K562 (cell line): ENCODE data around the gene DNAAF3. TPM values are rescaled to one million over a fixed set of nuclear protein-coding genes. Genes with fewer than 3 reads are reported as not detected.

Experiments used
- ATF1 ChIP-seq, 2 experiments: fragments of 450-650 bp in 1 of 2; IDR thresholded peaks; 2 replicates each; pipeline ENCODE4 v1.6.1; 2016; ENCODE audit warnings: missing compliant biosample characterization in 1 of 2, missing genetic modification characterization in 1 of 2
- BRD9 ChIP-seq: fragments of 450-650 bp; IDR thresholded peaks from 2 replicates; pipeline ENCODE4 v1.6.1; 2018; ENCODE audit warnings: low read depth; ENCODE audit not compliant: partially characterized antibody
- HOMEZ ChIP-seq: fragments of 250-450 bp; sonication (Bioruptor Pico); IDR thresholded peaks from 2 replicates; pipeline ENCODE4 v1.4.0; 2020; ENCODE audit warnings: mild to moderate bottlenecking, moderate library complexity
- MCM7 ChIP-seq, 2 experiments: fragments of 450-650 bp; IDR thresholded peaks; 2 replicates each; pipeline ENCODE4 v1.6.1; 2016 to 2018
- POLR2AphosphoS2 ChIP-seq: IDR thresholded peaks from 2 replicates; pipeline ENCODE4 v1.6.1; 2012; ENCODE audit warnings: low read length, improper control_type of control experiment
- RBM25 ChIP-seq: fragments of 200-400 bp; formaldehyde crosslinking; IDR thresholded peaks from 2 replicates; pipeline ENCODE4 v1.6.1; 2018; ENCODE audit warnings: low read length, low read depth, moderate library complexity; ENCODE audit not compliant: severe bottlenecking
- SMAD2 ChIP-seq: fragments of 150-350 bp; IDR thresholded peaks from 2 replicates; pipeline ENCODE4 v1.6.1; 2014; ENCODE audit warnings: low read depth, mild to moderate bottlenecking, low read length
- TEAD2 ChIP-seq: fragments of 450-650 bp; IDR thresholded peaks from 2 replicates; pipeline ENCODE4 v1.6.1; 2016; ENCODE audit warnings: missing genetic modification characterization, control low read depth, missing compliant biosample characterization
- ZNF3 ChIP-seq: fragments of 250-450 bp; sonication (Bioruptor Pico); IDR thresholded peaks from 2 replicates; pipeline ENCODE4 v1.5.0; 2021; ENCODE audit warnings: mild to moderate bottlenecking, moderate library complexity
- polyA plus RNA-seq, 8 experiments: library from polyadenylated mRNA; depleted of rRNA in 4 of 8; stranded (reverse) in 5 of 8; unstranded in 3 of 8; fragments of >200 nt; fragmentation: Nextera tagmentation in 2 of 8; fragmentation: Illumina TruSeq in 1 of 8; extraction: Ambion mirVana in 2 of 8; extraction: Trizol in 1 of 8; gene quantifications; 2 replicates each; pipeline versions ENCODE4 v1.2.1 to v1.2.3, GENCODE V29; 2011 to 2014; ENCODE audit warnings: inconsistent platforms in 1 of 8, missing spikeins in 1 of 8
- total RNA-seq, 7 experiments: library from RNA; depleted of rRNA in 6 of 7; stranded (reverse); fragments of >200 nt in 6 of 7; fragmentation: Illumina TruSeq in 2 of 7; extraction: Trizol in 2 of 7; gene quantifications; 2 replicates each; pipeline versions ENCODE4 v1.2.1 to v1.2.3, GENCODE V29; 2011 to 2021; ENCODE audit warnings: low replicate concordance in 1 of 7
- TF ChIP-seq, protein P1 (sequence below): fragments of 450-650 bp; IDR thresholded peaks from 2 replicates; pipeline ENCODE4 v1.6.1; 2016; ENCODE audit warnings: mild to moderate bottlenecking, moderate library complexity
- TF ChIP-seq, protein P2 (sequence below): sonication (generic); formaldehyde crosslinking; IDR thresholded peaks from 2 replicates; pipeline ENCODE4 v1.8.0; 2022; ENCODE audit warnings: missing genetic modification reagents, mild to moderate bottlenecking, moderate library complexity, borderline replicate concordance

The DNAAF3 gene
- total and polyA plus RNA-seq, 9 of the 15 experiments (the other 6 are each of a cell fraction or from before 2014, with no cell fraction given), result 21.6 to 61.5 (median 43.0) TPM

DNA sequence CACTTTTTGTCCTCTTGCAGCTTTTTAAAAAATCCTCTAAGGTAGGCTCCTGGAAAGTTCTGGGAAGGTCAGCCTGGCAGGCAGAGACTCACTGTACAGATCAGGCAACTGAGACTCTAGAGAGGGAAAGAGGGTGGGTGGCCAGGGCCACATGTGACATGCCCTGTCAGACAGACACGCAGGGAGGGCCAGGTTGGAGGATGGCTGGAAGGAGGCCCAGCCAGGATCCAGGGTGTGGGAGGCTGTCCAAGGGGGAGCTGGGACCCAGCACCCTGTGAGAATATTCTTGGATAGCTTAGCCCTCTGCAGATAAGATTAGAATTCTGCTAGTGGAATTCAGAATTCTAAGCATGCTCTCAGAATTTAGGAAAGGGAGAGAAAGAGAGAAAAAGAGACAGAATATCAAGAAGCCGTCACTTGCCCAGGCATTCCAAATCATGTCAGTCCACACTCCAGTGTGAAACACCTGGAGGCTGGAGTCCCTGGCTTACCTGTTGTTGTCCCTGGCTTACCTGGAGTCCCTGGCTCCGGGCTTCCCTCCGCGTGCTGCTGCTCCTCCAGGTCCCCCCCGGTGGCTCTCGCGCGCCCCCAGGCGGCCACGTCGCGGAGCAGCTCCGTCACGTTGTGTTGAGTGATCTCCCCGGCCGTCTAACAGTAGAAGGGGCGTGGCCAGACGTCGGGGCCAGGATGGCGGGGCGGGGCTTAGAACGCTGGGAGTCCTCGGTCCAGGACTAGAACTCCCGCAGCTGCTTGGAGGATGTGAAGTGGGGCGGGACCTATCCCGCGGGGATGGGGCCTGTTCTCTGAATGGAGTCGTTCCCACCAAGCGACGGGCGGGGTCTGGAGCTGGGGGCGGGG is 6.1 kb downstream of the DNAAF3 start (continued):
- TF ChIP-seq RBM25, result no peak
- peak; percentile 83 for TF ChIP-seq BRD9
- no peak for TF ChIP-seq MCM7 (IDR thresholded peaks at IDR 0.05)
- no peak for TF ChIP-seq HOMEZ
- TF ChIP-seq, protein P1, sequence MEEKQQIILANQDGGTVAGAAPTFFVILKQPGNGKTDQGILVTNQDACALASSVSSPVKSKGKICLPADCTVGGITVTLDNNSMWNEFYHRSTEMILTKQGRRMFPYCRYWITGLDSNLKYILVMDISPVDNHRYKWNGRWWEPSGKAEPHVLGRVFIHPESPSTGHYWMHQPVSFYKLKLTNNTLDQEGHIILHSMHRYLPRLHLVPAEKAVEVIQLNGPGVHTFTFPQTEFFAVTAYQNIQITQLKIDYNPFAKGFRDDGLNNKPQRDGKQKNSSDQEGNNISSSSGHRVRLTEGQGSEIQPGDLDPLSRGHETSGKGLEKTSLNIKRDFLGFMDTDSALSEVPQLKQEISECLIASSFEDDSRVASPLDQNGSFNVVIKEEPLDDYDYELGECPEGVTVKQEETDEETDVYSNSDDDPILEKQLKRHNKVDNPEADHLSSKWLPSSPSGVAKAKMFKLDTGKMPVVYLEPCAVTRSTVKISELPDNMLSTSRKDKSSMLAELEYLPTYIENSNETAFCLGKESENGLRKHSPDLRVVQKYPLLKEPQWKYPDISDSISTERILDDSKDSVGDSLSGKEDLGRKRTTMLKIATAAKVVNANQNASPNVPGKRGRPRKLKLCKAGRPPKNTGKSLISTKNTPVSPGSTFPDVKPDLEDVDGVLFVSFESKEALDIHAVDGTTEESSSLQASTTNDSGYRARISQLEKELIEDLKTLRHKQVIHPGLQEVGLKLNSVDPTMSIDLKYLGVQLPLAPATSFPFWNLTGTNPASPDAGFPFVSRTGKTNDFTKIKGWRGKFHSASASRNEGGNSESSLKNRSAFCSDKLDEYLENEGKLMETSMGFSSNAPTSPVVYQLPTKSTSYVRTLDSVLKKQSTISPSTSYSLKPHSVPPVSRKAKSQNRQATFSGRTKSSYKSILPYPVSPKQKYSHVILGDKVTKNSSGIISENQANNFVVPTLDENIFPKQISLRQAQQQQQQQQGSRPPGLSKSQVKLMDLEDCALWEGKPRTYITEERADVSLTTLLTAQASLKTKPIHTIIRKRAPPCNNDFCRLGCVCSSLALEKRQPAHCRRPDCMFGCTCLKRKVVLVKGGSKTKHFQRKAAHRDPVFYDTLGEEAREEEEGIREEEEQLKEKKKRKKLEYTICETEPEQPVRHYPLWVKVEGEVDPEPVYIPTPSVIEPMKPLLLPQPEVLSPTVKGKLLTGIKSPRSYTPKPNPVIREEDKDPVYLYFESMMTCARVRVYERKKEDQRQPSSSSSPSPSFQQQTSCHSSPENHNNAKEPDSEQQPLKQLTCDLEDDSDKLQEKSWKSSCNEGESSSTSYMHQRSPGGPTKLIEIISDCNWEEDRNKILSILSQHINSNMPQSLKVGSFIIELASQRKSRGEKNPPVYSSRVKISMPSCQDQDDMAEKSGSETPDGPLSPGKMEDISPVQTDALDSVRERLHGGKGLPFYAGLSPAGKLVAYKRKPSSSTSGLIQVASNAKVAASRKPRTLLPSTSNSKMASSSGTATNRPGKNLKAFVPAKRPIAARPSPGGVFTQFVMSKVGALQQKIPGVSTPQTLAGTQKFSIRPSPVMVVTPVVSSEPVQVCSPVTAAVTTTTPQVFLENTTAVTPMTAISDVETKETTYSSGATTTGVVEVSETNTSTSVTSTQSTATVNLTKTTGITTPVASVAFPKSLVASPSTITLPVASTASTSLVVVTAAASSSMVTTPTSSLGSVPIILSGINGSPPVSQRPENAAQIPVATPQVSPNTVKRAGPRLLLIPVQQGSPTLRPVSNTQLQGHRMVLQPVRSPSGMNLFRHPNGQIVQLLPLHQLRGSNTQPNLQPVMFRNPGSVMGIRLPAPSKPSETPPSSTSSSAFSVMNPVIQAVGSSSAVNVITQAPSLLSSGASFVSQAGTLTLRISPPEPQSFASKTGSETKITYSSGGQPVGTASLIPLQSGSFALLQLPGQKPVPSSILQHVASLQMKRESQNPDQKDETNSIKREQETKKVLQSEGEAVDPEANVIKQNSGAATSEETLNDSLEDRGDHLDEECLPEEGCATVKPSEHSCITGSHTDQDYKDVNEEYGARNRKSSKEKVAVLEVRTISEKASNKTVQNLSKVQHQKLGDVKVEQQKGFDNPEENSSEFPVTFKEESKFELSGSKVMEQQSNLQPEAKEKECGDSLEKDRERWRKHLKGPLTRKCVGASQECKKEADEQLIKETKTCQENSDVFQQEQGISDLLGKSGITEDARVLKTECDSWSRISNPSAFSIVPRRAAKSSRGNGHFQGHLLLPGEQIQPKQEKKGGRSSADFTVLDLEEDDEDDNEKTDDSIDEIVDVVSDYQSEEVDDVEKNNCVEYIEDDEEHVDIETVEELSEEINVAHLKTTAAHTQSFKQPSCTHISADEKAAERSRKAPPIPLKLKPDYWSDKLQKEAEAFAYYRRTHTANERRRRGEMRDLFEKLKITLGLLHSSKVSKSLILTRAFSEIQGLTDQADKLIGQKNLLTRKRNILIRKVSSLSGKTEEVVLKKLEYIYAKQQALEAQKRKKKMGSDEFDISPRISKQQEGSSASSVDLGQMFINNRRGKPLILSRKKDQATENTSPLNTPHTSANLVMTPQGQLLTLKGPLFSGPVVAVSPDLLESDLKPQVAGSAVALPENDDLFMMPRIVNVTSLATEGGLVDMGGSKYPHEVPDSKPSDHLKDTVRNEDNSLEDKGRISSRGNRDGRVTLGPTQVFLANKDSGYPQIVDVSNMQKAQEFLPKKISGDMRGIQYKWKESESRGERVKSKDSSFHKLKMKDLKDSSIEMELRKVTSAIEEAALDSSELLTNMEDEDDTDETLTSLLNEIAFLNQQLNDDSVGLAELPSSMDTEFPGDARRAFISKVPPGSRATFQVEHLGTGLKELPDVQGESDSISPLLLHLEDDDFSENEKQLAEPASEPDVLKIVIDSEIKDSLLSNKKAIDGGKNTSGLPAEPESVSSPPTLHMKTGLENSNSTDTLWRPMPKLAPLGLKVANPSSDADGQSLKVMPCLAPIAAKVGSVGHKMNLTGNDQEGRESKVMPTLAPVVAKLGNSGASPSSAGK, result peak; percentile 50; the same call in 1 of the 2 replicates
- TF ChIP-seq ZNF3, result no peak
- TF ChIP-seq, protein P2, sequence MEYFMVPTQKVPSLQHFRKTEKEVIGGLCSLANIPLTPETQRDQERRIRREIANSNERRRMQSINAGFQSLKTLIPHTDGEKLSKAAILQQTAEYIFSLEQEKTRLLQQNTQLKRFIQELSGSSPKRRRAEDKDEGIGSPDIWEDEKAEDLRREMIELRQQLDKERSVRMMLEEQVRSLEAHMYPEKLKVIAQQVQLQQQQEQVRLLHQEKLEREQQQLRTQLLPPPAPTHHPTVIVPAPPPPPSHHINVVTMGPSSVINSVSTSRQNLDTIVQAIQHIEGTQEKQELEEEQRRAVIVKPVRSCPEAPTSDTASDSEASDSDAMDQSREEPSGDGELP (CRISPR knock-in tag), result peak; percentile 96
- no peak for TF ChIP-seq SMAD2
- TF ChIP-seq TEAD2, result no peak
- no peak for TF ChIP-seq POLR2AphosphoS2
- TF ChIP-seq ATF1 (CRISPR knock-in tag; IDR thresholded peaks at IDR 0.05), result peak; percentile 59; the same call in 1 of the 2 replicates
- peak; percentile 81 for TF ChIP-seq ATF1 (tag; IDR thresholded peaks at IDR 0.05)
